GM12878 (cell line): Measurements from ENCODE around the gene CPVL.

Source experiments
- CREM ChIP-seq: IDR thresholded peaks from 2 replicates; pipeline ENCODE4 v1.6.1; 2014; ENCODE audit warnings: antibody characterized with exemption, low read depth
- CTCF ChIP-seq, 3 experiments: IDR thresholded peaks in 2 of 3; conservative IDR thresholded peaks in 1 of 3; 2 replicates each; pipeline ENCODE4 v1.5.1; 2011; ENCODE audit warnings: low read depth in 3 of 3, low read length in 3 of 3, mild to moderate bottlenecking in 3 of 3, control low read depth in 2 of 3, moderate library complexity in 2 of 3, inconsistent platforms in 1 of 3, mixed read lengths in 1 of 3; ENCODE audit not compliant: control insufficient read depth in 2 of 3, insufficient read depth in 1 of 3; ENCODE audit errors: extremely low read depth in 1 of 3

GRCh38 chr7:28954946-28955345 lies 191.4 kb downstream of the CPVL start:
- TF ChIP-seq CREM: no peak
- no peak for TF ChIP-seq CTCF (IDR thresholded peaks at IDR 0.05 in 2 of 3, conservative IDR thresholded peaks at IDR 0.05 in 1 of 3; ENCODE audit: control insufficient read depth in 2 of 3, extremely low read depth in 1 of 3, insufficient read depth in 1 of 3, low read depth in 3 of 3, low read length in 3 of 3)
